22Rv1 (cell line): ENCODE measurements around the gene GREB1.

ENCODE experiments used
- H3K27ac ChIP-seq: fragments of 450-650 bp; 2 replicates; pipeline ENCODE4 v1.5.1; 2017
- ZFX ChIP-seq: fragments of 450-650 bp; IDR thresholded peaks from 2 replicates; pipeline ENCODE4 v1.6.1; 2017; ENCODE audit warnings: antibody characterized with exemption, borderline replicate concordance
- TF ChIP-seq, protein P1 (sequence below): fragments of 450-650 bp; IDR thresholded peaks from 2 replicates; pipeline ENCODE4 v1.5.1; 2017; ENCODE audit warnings: mild to moderate bottlenecking

The GREB1 gene

DNA sequence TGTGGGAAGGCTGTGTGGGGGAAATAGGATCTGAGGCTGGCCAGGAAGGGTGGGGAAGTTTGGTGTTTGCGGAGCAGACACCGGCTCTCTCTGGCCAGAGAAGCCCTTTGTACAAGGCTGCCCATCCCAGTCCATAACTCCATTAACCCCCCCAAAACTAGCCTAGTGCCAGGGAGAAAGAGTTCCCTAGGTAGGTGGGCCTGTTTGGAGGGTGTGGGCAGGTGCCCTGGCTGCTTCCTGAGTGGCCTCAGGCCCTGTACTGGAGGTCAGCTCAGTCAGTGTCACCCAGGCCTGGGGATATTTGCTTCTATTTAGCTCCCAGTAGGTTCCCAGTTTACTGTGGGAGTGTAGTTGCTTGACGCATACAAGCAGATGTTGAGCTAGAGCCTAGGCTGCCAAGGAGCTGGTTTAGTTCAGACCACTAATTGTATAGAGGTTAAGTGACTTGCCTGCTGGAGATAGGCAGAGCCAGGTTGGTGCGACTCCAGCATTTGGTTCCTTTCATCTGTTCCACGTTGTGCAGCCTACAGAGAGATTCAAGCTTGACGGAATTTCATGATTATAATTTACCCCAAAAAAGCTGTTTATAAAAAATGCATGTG, 2.9 kb upstream of the GREB1 start:
- H3K27ac ChIP-seq = no peak overlapping the region
- TF ChIP-seq, protein P1, sequence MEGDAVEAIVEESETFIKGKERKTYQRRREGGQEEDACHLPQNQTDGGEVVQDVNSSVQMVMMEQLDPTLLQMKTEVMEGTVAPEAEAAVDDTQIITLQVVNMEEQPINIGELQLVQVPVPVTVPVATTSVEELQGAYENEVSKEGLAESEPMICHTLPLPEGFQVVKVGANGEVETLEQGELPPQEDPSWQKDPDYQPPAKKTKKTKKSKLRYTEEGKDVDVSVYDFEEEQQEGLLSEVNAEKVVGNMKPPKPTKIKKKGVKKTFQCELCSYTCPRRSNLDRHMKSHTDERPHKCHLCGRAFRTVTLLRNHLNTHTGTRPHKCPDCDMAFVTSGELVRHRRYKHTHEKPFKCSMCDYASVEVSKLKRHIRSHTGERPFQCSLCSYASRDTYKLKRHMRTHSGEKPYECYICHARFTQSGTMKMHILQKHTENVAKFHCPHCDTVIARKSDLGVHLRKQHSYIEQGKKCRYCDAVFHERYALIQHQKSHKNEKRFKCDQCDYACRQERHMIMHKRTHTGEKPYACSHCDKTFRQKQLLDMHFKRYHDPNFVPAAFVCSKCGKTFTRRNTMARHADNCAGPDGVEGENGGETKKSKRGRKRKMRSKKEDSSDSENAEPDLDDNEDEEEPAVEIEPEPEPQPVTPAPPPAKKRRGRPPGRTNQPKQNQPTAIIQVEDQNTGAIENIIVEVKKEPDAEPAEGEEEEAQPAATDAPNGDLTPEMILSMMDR = no peak
- TF ChIP-seq ZFX = no peak

DNA sequence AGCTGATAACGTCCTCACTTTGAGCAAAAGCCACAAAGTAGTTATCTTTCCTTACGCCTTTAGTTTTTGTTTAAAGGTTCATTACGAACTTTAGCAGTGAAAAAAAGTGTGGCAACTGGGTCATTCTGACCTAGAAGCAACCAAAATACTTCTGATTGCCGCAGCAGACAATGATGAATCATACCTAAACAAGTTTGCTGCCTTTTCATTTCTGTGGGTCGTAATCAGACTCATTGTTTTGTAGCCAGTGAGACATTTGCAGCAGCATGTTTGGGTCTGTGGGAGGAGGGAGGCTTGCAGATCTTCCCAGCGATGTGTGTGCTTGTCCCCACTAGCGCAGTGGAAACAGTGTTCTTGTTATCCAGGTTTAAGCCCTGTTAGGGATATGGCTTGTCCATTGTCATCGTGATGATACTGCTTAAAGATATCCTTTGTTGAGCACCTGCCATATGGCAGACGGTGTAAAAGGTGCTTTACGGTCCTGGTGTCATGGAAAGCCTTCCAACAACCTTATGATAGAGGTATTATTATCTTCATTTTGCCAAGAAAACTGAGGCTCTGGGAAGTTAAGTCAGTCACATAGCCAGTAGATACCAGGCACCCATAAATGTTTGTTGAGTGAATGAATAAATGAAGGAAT, 1.3 kb upstream of the GREB1 start:
- H3K27ac ChIP-seq = no peak overlapping the region
- TF ChIP-seq, protein P1 = no peak
- TF ChIP-seq ZFX = no peak

DNA sequence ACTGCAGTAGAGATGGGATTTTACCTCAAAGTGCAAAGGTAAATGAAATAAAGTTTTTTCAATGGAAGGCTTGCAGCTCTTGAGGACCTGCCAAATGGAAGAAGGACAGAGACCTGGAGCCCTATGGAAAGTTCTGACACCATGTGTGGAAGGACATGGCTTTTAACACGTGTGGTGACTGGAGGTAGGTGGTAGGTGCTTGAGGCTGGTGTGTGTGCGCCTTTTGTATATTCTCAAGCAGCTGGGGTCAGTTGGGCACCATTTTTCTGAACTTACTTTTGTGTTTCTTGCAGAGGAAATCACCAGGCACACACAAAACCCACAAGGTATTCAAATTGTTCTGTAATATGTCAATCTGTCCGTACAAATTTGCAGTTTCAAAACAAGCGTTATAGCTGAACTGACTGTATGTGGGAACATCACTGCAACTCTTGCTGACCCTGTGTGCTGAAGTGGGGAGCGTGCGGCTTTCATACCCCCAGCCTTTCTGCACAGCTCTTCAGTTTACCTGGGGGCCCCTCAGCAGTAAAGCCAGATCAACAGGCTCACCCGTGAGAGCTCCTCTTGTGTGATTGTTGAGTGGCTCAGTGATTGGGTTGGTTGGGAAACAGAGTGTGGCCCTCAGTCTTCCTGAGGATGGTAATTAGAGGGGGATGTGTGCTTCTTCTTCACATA, 363 bp downstream of the GREB1 start:
- no peak for TF ChIP-seq ZFX
- TF ChIP-seq, protein P1 = no peak
- H3K27ac ChIP-seq = no peak overlapping the region

DNA sequence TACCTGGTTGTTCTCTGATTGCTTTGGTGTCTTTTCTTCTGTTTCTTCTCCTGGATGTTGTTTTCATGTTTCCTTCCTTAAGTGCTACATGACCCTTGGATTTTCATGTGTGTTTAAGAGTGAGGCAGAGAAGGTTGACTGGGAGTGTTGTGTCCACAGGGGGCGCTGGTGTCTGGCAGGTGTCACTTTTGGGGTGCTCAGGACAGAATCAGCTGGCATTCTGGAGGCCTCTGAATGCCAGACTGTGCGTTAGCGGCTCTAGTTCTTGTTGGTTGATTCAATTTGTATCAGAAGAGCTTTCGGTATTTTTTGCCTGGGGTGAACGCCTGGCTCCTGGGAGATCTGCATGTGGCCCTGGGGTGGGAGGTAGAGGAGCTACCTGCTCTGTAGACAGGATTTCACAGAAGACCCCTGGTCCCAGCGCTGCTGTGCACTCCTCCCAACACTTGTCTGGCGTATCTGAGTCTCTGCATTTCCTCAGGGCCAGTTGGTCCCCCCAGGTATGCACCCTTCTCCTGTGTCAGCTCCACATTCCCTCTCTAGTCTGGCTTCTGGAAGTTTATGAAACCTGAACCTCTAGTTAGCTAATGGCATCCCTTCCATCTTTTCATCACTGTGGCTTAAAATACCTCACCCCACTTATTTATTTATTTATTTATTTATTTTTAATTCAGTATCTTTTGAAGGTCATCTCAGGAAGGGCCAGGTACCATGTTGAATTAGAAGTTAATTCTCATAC, 1.1 kb downstream of the GREB1 start:
- H3K27ac ChIP-seq = no peak overlapping the region
- TF ChIP-seq, protein P1 = peak; percentile 28
- TF ChIP-seq ZFX = no peak

DNA sequence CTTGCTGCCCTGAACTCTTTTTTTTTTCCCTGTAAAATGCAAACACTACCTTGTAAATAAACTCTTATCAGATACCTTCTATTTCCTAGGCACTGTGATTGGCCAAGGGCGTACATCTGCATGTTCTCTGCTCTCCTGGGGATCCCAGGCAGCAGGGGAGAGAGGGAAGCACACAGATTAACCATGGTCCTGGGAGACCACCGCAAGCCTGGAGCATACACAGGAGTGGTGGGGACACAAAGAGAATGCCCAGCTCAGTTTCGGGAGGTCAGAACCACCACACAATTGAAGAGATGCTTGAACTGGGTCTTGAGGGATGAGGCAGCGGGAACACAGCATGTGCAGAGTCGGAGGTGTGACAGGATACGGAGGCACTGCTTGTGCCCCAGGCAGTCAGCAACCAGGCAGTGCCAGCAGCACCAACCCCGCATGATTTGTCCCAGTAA, 2.1 kb downstream of the GREB1 start:
- no peak for TF ChIP-seq ZFX
- TF ChIP-seq, protein P1 = no peak
- H3K27ac ChIP-seq = no peak overlapping the region

DNA sequence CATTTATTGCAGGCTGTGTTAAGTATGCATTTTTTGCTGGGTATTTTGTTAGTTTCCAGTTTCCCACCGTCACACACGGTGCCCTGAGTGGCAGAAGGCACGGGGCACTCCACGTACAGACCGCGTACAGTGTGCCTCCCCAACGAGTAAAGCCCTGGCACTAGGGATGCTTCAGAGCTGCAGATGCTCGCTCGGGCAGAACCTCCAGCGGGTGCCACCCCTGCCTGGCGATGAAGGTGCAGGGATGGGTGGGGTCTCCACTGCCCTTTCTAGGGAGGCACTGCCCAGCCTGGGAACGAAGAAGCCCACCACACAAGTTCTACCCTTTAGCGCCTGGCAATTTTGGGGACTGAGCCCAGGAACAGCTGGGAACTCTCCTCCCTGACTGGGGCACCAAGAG, 4.1 kb downstream of the GREB1 start:
- no peak for TF ChIP-seq ZFX
- TF ChIP-seq, protein P1 = no peak
- no peak overlapping the region for H3K27ac ChIP-seq
